ENCODE measurements around the gene ZNF254.

Gene ZNF254

GRCh38 chr19:24065865-24066604, 21.0 kb upstream of the ZNF254 start:
- H3K36me3 ChIP-seq (ENCODE audit: control insufficient read depth in 2 of 2, insufficient read depth in 1 of 2, low read length in 2 of 2) = peaks cover 12 to 73% of the 10 kb centered on the region in 2 experiments; a peak in 2 of 3 replicates
- CTCF ChIA-PET = no interaction called here

More at GRCh38 chr19:24065865-24066604, 21.0 kb upstream of the ZNF254 start:
- Histone ChIP-seq H3K4me1 (ENCODE audit: control insufficient read depth, insufficient read depth, low read length) (no peaks in the 10 kb centered on the region), H3K4me3 (ENCODE audit: low read depth, low read length) (no peak overlapping the region), H3K9me3 (ENCODE audit: control insufficient read depth, insufficient read depth, low read depth, low read length) (no peaks in the 10 kb centered on the region), H3K27ac (ENCODE audit: extremely low read depth, low read depth, low read length) (no peak overlapping the region)
- no peak for TF ChIP-seq ZNF274 (IDR thresholded peaks at IDR 0.05; ENCODE audit: low read length)
- TF ChIP-seq ZNF274 (tag by site-specific recombination; IDR thresholded peaks at IDR 0.05; ENCODE audit: borderline replicate concordance) = no peak
- no peak for TF ChIP-seq ZNF2 (tag by site-specific recombination; IDR thresholded peaks at IDR 0.05)
- TF ChIP-seq, protein P1, sequence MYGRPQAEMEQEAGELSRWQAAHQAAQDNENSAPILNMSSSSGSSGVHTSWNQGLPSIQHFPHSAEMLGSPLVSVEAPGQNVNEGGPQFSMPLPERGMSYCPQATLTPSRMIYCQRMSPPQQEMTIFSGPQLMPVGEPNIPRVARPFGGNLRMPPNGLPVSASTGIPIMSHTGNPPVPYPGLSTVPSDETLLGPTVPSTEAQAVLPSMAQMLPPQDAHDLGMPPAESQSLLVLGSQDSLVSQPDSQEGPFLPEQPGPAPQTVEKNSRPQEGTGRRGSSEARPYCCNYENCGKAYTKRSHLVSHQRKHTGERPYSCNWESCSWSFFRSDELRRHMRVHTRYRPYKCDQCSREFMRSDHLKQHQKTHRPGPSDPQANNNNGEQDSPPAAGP (tag by site-specific recombination; IDR thresholded peaks at IDR 0.05) = no peak
- no peak for TF ChIP-seq WT1 (tag by site-specific recombination; IDR thresholded peaks at IDR 0.05)
- no peak for TF ChIP-seq ZBTB48 (tag by site-specific recombination; IDR thresholded peaks at IDR 0.05)
- no peak for TF ChIP-seq ZSCAN30 (tag by site-specific recombination; IDR thresholded peaks at IDR 0.05)
- TF ChIP-seq PRDM4 (tag by site-specific recombination; IDR thresholded peaks at IDR 0.05) = no peak
- no peak for TF ChIP-seq ZNF239 (tag by site-specific recombination; IDR thresholded peaks at IDR 0.05)
- TF ChIP-seq ZNF560 (tag by site-specific recombination; IDR thresholded peaks at IDR 0.05; ENCODE audit: borderline replicate concordance) = no peak
- TF ChIP-seq BCL11A (tag by site-specific recombination; IDR thresholded peaks at IDR 0.05; ENCODE audit: low read depth) = no peak
- TF ChIP-seq, protein P2, sequence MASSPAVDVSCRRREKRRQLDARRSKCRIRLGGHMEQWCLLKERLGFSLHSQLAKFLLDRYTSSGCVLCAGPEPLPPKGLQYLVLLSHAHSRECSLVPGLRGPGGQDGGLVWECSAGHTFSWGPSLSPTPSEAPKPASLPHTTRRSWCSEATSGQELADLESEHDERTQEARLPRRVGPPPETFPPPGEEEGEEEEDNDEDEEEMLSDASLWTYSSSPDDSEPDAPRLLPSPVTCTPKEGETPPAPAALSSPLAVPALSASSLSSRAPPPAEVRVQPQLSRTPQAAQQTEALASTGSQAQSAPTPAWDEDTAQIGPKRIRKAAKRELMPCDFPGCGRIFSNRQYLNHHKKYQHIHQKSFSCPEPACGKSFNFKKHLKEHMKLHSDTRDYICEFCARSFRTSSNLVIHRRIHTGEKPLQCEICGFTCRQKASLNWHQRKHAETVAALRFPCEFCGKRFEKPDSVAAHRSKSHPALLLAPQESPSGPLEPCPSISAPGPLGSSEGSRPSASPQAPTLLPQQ (tag by site-specific recombination; IDR thresholded peaks at IDR 0.05) = no peak
- TF ChIP-seq ZNF544 (tag by site-specific recombination; IDR thresholded peaks at IDR 0.05) = no peak
- TF ChIP-seq ZNF292 (tag by site-specific recombination; IDR thresholded peaks at IDR 0.05; ENCODE audit: borderline replicate concordance, low read depth) = no peak
- no peak for TF ChIP-seq ZNF704 (tag by site-specific recombination; IDR thresholded peaks at IDR 0.05)
- no peak for TF ChIP-seq ZSCAN5A (tag by site-specific recombination; IDR thresholded peaks at IDR 0.05)
- no peak for TF ChIP-seq ZFP69B (tag by site-specific recombination; IDR thresholded peaks at IDR 0.05)
- TF ChIP-seq ZNF404 (tag by site-specific recombination; IDR thresholded peaks at IDR 0.05) = no peak
- TF ChIP-seq OVOL3 (tag by site-specific recombination; IDR thresholded peaks at IDR 0.05) = no peak
- no peak for TF ChIP-seq ZNF146 (tag by site-specific recombination; IDR thresholded peaks at IDR 0.05)
- POLR2A ChIA-PET = no interaction called here
